Left ventricle myocardium superior (tissue), 1 donor: ENCODE results near the gene AP5Z1. TPM values are rescaled to one million over a fixed set of nuclear protein-coding genes. Genes with fewer than 3 reads are reported as not detected.

Experiments used
- ATAC-seq: fragments of 200-7000 bp; cut with Tn5 transposase; one replicate; pipeline ENCODE4 v1.9.1; 2020; ENCODE audit warnings: mild to moderate bottlenecking, moderate library complexity
- DNase-seq: peaks from one replicate; pipeline ENCODE4 v3.0.0-alpha.2; 2020
- intact Hi-C: fragments of 100-400 bp; cut with micrococcal nuclease; formaldehyde crosslinking; loops from one replicate; pipeline ENCODE4 v1.11.0; 2022
- total RNA-seq: library from RNA; stranded (reverse); fragmentation: NEBNext Ultra II Directional; extraction: Animal tissue kit (Norgen Biotek cat#: 25700); gene quantifications from one replicate; pipeline ENCODE4 v1.2.1, GENCODE V29; 2021
- donor health status: DM: no; HTN: yes; CAD: no; lungs with severe emphysema.

The AP5Z1 gene
- total RNA-seq, 1 donor from 2014 or later: 10.5 TPM

GRCh38 chr7:4763794-4764185 lies 11.6 kb upstream of the AP5Z1 start:
- ATAC-seq: no peak
- DNase-seq: peak; percentile 20
- intact Hi-C loops: no loop called here

DNA sequence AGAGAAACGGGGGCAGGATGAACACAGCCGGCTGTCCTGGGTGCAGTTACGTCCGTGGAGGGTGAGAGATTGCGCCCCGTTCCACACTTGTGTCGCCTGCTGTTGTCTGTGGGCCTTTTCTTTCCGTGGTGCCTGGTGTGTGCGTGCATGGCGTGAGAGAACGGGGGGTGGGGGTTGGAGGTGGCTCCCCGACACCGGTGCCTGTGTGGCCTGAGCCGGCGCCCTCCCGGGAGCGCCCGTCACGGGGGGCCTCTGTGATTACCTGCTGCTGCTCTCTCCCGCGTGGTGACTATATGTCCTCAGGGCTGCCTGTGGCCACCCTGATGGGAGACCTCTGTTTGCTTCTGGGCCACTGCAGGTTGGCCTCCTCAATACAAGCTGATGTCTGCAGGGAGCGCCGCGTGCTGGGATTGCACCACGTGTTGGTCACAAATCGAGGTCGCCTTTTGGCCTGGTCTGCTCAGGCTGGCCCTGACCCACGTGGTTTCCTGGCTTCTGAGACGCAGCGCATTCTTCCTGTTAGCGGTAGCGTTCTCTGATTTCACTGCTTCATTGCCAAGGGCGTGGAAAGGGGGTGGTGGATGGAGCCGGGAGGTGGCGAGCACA lies 10.9 kb upstream of the AP5Z1 start:
- intact Hi-C loops: no loop called here
- ATAC-seq (no peak), DNase-seq (peak; percentile 30)

GRCh38 chr7:4765776-4766490 lies 9.5 kb upstream of the AP5Z1 start:
- intact Hi-C loops: no loop called here
- no peak for ATAC-seq
- peak; percentile 33 for DNase-seq

GRCh38 chr7:4766666-4767519 lies 8.5 kb upstream of the AP5Z1 start:
- ATAC-seq (no peak), DNase-seq (no peak)
- intact Hi-C loops: no loop called here

GRCh38 chr7:4768597-4769569 lies 6.5 kb upstream of the AP5Z1 start:
- intact Hi-C loops: no loop called here
- DNase-seq (no peak), ATAC-seq (no peak)

GRCh38 chr7:4769761-4770160 lies 5.7 kb upstream of the AP5Z1 start:
- ATAC-seq (peak; percentile 10), DNase-seq (no peak)
- intact Hi-C loops: no loop called here

GRCh38 chr7:4770886-4771285 lies 4.5 kb upstream of the AP5Z1 start:
- ATAC-seq (no peak), DNase-seq (no peak)
- intact Hi-C loops: no loop called here

- ATAC-seq (no peak), DNase-seq (no peak)
- intact Hi-C loops: no loop called here
Observed at GRCh38 chr7:4771737-4772136, 3.7 kb upstream of the AP5Z1 start.

- intact Hi-C loops: no loop called here
- DNase-seq (no peak), ATAC-seq (no peak)
Observed at GRCh38 chr7:4772306-4772705, 3.1 kb upstream of the AP5Z1 start.

GRCh38 chr7:4774007-4774406 lies 1.4 kb upstream of the AP5Z1 start:
- ATAC-seq: no peak
- no peak for DNase-seq
- intact Hi-C loops: no loop called here

GRCh38 chr7:4774658-4775249 lies 669 bp upstream of the AP5Z1 start:
- peak; percentile 19 for ATAC-seq
- intact Hi-C loops: no loop called here
- peak; percentile 49 for DNase-seq

DNA sequence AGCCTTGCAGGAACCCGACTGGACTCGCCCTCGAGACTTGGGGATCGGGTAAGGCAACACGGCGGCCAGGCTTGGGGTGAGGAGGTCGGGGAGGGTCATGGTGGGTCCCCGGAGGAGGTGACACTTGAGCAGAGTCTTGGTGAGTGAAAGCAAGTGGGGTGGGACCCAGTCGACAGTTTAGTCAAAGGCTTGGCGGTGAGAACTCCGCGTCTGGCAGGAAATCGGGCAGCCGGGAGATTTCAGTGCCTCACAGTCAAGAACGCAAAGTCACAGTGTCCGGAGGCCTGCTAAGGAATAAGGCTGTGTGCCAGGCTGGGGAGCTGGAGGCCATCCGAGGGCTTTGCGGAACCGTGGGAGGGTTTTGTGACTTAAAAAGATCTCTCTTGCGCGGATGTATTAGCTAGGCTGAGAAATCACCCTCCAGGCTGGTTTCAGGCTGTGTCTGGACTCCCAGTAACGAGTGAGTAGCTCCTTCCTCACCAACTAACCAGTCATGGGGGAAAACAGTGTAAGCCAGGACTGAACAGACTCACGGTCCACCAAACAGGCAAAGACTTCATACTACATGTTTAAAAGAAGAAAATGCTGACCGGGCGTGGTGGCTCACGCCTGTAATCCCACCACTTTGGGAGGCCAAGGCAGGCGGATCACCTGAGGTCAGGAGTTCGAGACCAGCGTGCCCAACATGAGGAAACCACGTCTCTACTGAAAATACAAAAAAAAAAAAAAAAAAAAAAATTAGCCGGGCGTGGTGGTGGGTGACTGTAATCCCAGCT lies 613 bp downstream of the AP5Z1 start:
- ATAC-seq: peak; percentile 39
- intact Hi-C loops: no loop called here
- DNase-seq: no peak

GRCh38 chr7:4779118-4779517 lies 3.7 kb downstream of the AP5Z1 start:
- ATAC-seq (no peak), DNase-seq (no peak)
- intact Hi-C loops: no loop called here

DNA sequence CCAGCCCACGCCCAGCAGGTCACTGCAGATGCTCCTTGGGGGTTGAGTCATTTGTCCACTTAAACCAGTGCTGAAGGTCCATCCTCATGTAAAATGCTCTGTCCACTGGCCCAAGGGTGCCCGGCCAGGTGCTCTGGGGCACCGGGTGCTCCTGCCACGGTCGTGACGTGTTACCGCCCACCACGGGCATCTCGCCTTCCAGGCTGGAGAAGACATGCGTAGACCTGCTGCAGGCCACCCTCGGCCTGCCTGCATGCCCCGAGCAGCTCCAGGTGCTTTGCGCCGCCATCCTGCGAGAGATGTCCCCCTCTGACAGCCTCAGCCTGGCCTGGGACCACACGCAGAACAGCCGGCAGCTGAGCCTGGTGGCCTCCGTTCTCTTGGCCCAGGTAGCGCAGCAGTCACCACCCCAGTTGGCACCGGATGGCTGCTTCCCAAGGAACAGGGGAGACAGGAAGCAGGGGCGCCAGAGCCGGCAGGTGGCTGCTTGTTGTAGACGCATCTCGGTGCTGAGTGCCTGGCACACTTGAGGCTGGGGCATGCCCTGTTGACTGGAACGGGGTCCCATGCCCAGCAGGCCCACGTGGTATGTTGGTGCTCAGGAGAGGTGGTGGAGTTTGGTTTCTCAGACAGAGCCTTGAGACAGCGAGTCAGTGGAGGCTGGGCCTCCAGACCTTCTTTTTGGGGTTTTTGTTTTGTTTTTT lies 6.1 kb downstream of the AP5Z1 start:
- no peak for ATAC-seq
- peak; percentile 31 for DNase-seq
- intact Hi-C loops: no loop called here

DNA sequence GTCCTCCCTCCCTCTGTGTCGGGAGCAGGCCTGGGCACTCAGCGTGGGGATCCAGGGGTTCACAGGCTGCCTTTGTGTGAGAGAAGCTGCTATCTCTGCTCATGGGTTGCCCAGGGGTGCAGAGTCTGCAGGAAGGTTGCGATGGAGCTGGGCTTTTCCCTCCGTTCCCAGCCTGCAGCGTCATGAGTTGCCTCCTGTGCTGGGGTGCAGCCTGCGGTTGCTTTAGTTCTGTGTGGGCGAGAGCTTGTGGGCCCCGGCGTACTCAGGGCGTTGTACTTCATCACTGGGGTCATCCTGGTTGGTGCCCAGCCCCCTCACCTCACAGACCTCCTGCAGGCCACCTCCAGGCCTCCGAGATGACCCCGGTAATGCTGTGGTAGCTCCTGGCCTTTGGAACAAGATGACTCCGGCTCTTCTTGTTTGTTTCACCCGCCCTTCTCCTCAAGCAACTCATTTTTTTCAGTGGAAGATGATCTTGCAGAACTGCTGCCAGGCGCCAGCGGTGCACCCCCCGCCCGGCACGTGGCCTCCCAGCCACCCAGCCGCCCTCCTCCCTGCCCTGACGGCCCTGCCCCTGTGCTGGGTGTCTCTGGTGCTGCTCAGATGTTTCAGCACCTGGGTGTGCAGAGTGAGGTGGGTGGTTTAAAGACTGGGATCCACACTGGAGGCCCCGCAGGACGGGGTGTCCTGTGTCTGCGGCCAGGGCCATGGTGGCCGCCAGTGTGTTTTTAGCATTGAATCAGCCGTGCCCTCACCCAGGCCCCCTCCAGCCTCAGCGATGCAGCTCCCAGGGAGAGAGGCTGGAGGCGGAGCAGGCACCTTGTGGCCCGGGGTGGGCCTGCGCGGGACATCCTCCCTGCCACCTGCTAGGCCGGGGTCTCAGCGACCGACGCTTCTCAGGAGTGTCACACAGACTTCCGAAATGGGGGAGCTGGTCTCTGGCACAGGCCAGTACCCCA lies 7.2 kb downstream of the AP5Z1 start:
- ATAC-seq (no peak), DNase-seq (no peak)
- intact Hi-C loops: no loop called here

DNA sequence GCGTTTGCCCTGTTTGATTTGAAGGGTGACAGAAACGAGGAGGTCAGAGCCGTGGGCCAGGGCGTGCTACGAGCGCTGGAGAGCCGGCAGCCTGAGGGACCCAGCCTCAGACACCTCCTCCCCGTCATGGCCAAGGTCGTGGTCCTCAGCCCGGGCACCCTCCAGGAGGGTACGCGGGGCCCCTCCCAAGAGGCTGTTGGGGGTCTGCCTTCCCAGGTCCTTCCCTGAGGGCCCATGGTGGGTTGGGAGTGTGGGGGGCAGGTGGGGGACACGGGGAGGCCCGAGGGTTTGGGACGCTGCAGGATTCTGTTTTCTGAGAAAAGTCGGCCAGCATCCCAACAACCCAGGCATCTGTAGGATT lies 7.8 kb downstream of the AP5Z1 start:
- DNase-seq (no peak), ATAC-seq (no peak)
- intact Hi-C loops: no loop called here
